DLD1 (cell line): ENCODE data around the gene SDSL.

ENCODE experiments used
- in situ Hi-C: cut with HindIII; loops from 2 replicates; pipeline ENCODE4 v1.10.0; 2017; ENCODE audit warnings: low sequenced_read_pairs

SDSL gene

DNA sequence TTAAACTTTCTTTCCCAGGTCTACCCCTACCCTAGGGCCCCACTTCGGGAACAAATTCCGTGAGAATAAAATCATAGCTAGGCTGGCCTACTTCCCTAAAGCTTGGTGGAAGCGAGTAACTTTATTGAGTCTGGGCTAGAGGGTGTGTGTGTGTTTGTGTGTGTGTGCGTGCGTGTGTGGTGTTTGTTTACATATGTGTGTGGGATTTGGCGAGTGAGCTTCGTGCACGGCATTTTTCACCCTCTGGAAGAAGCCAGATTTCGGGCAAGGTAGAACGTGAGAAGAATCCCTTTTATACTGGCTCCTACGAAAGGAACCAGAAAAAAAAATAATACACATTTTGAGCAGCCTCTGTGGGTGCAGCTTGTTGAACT lies 57.0 kb downstream of the SDSL start:
- in situ Hi-C loops, result no loop called here

DNA sequence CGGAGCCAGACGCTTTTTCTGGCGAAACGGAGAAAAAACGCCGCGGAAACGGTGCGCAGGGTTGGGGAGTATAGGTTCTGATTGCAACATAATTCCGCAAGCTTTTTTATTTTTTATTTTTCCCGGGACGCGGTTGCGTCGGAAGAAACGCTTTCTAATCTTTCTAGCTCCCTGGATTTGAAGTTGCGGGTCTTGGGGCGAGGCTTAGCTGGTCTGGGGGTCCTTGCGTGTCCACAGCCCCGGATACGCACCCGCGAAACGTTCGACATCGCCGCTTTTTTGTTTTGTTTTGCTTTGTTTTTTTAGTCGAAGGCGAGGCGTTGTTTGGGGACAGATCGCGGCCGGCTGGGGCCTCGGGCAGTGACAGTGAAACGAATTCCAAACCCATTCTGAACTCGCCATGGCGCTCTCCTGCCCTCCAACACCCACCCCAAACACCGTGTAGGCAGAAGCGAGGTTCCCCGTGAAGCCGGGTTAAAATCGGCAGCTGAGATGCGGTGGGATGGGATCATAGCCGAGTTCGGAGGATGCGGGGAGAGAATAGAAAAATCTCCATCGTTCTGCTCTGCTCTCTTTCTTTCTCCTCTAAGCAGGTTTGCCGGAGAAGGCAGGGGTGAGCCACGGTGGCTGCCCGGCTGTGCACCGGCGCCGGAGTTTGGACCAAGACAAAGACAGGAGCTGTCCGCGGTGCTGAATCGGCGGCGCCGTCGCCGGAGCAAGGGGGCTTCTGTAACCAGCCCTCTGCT lies 57.6 kb downstream of the SDSL start:
- in situ Hi-C loops, result no loop called here

DNA sequence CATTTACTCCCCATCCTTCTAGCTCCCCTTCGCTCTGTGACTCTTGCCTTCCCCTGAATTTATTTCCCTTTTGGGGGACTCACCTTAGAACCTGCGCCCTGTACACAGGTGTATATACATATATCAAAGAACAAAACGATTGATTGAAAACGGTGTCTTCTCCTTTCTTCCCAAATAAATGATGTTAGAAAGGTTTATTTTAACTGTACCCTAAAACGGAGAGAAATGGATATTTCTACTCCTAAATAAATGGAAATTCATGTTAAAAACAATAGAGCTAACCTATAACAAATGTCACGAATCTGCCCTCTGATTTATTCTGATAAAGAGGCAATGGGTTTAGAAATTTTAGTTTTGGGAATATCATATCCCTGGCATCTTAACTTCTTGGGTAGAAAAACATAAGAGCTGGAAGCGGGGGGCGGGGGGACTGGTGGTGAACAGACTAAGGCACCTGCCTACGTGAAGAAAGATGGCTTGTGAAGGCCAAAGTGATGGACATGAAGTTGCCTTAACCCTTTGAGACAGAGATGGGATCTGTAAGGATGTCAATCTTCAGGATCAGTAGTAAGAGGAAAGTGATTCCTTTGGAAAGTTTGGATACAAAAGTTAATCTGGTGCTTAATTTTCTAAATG lies 58.3 kb downstream of the SDSL start:
- in situ Hi-C loops, result no loop called here

DNA sequence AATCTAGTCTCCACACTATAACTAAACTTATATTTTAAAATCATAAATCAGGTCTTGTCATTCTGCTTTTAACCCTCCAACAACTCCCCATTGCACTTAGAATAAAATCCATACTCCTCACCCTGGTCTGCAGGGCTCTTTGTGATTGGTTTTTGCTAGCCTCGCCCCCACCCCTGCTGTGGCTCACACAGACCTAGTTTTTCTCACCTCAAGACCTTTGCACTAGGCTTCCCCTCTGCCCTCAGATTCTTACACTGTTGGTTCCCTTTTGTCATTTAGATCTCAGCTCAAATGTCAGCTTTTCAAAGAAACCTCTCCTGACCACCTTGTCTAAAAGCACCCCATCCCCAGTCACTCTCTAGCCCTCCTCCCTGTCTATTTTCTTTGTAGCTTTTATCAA lies 60.2 kb downstream of the SDSL start:
- in situ Hi-C loops, result no loop called here

DNA sequence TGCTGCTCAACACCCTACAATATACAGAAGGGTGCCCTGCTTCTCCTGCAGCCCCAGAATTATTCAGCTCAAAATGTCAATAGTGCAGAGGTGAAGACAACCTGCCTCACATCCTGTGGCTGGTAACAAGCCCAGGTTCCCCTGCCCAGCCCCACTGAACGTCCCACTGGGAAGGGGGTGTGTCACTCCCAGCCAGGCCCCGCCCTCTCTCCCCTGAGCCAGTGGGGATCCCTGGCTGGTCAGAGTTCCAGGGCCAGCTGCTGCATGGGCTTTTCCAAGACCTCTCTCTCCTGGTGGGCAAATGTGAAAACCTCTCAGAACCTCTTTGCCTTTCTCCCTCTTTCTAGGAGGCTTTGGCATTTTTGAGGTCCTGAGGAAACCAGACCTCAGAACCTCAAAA lies 63.1 kb downstream of the SDSL start:
- in situ Hi-C loops, result no loop called here

DNA sequence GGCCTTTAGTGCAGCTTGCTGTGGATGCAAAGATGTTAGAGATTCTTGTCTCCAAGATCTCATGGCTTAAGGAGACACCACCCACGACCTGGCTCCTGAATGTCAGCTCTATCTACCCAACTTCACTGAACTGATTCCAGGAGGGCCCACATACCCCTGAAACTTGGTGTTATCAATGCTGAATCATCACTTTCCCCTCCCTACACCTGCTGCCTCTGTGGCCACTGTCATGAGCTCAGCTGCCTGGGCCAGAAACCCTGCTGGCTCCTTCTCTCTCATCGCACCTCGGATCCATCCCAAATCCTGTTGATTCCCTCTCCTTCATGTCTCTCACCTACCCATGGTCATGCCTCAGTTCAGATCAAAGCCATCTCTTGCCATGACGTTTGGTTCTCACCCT lies 64.5 kb downstream of the SDSL start:
- in situ Hi-C loops, result no loop called here
